ENCODE data around the gene KLHL2. TPM values are rescaled to one million over a fixed set of nuclear protein-coding genes. Genes with fewer than 3 reads are reported as not detected.

Gene KLHL2
- total RNA-seq, 4 donors from 2014 or later = 23.1 to 42.6 (median 32.4) TPM

GRCh38 chr4:165343353-165344191, 136.2 kb downstream of the KLHL2 start:
- no peak for ATAC-seq (ENCODE audit: low FRiP score)
- no peak for TF ChIP-seq CTCF (IDR thresholded peaks at IDR 0.05)

GRCh38 chr4:165345666-165346417, 138.5 kb downstream of the KLHL2 start:
- no peak for ATAC-seq (ENCODE audit: low FRiP score)
- TF ChIP-seq CTCF (IDR thresholded peaks at IDR 0.05) = no peak

More at GRCh38 chr4:165343353-165344191, 136.2 kb downstream of the KLHL2 start:
- DNase-seq (ENCODE audit: low spot score) = no peak

GRCh38 chr4:165347647-165348569, 140.5 kb downstream of the KLHL2 start:
- DNase-seq (ENCODE audit: low spot score) (no peak), ATAC-seq (ENCODE audit: low FRiP score) (no peak)
- no peak for TF ChIP-seq CTCF (IDR thresholded peaks at IDR 0.05)

More at GRCh38 chr4:165345666-165346417, 138.5 kb downstream of the KLHL2 start:
- no peak for DNase-seq (ENCODE audit: low spot score)

- TF ChIP-seq CTCF (IDR thresholded peaks at IDR 0.05) = no peak
- no peak for DNase-seq (ENCODE audit: low spot score)
- no peak for ATAC-seq (ENCODE audit: low FRiP score)
Observed at GRCh38 chr4:165351359-165352130, 144.2 kb downstream of the KLHL2 start.

- ATAC-seq (ENCODE audit: low FRiP score) (no peak), DNase-seq (ENCODE audit: low spot score) (no peak)
- no peak for TF ChIP-seq CTCF (IDR thresholded peaks at IDR 0.05)
Observed at GRCh38 chr4:165355900-165356300, 148.5 kb downstream of the KLHL2 start.

GRCh38 chr4:165359506-165359905, 152.1 kb downstream of the KLHL2 start:
- TF ChIP-seq CTCF (IDR thresholded peaks at IDR 0.05) = no peak
- ATAC-seq (ENCODE audit: low FRiP score) (no peak), DNase-seq (ENCODE audit: low spot score) (no peak)
